Measurements from ENCODE around the gene TRIO. TPM values are rescaled to one million over a fixed set of nuclear protein-coding genes. Genes with fewer than 3 reads are reported as not detected.
A peak's percentile ranks its signal among the peaks of the same experiment; 100 is the strongest.
"Not testable (repeated sequence)": the region's sequence is repeated elsewhere in the genome, so short reads cannot be mapped to it uniquely, and the experiment has no call there.

Gene TRIO
- total RNA-seq = 148 TPM
- long read RNA-seq, partial matches to known transcripts = 25 of 40 reads
- long read RNA-seq, other reads (novel, unspliced or antisense) = 15 of 40 reads

GRCh38 chr5:14142827-14143545, at the start of gene TRIO:
Gene TRIO, plus strand, starts transcription at chr5:14143342. Its CDS starts 384 bp downstream, at chr5:14143726.
- ATAC-seq (peak; percentile 87), DNase-seq (peak; percentile 94)
- Histone ChIP-seq H3K4me1 (peaks cover 35% of the 10 kb centered on the region), H3K36me3 (no peaks in the 10 kb centered on the region), H3K9me3 (no peaks in the 10 kb centered on the region), H3K27ac (peak within 1 kb of the TSS; percentile 88), H3K4me3 (peak within 1 kb of the TSS; percentile 79), H3K27me3 (no peaks in the 10 kb centered on the region)
- peak; percentile 55 for TF ChIP-seq CTCF (IDR thresholded peaks at IDR 0.05)
- intact Hi-C loops (cut with DNase I) = loop anchor here (10.0 kb wide), 1 partner anchor 102 kb away; no protein-coding TSS in a partner anchor

GRCh38 chr5:14097380-14097779, 45.8 kb upstream of the TRIO start:
- H3K27me3 ChIP-seq; DNase-seq; H3K27ac ChIP-seq; H3K36me3 ChIP-seq; H3K4me3 ChIP-seq; H3K4me1 ChIP-seq; H3K9me3 ChIP-seq; ATAC-seq; intact Hi-C loops (cut with DNase I): not testable (repeated sequence)

DNA sequence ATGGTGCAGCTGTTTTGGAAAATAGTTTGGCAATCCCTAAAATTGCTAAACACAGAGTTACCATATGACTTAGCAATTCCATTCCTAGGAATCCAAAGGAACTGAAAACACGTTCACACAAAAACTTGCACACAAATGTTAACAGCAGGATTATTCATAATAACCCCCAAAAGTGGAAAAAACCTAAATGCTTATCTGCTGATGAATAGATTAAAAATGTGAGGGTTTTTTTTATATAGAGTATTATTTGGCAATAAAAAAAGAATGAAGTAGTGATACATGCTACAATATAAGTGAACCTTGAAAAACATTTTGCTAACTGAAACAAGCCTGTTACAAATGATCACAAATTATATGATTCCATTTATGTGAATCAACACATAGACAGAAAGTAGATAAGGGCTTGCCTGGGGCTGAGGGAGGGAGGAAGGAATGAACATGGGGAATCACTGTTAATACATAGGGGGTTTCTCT, 45.1 kb upstream of the TRIO start:
- intact Hi-C loops (cut with DNase I) = no loop called here
- no peaks in the 10 kb centered on the region for H3K27me3 ChIP-seq
- H3K27ac ChIP-seq = no peak overlapping the region
- ATAC-seq (no peak), DNase-seq (no peak)
- no peaks in the 10 kb centered on the region for H3K9me3 ChIP-seq
- no peaks in the 10 kb centered on the region for H3K4me1 ChIP-seq
- TF ChIP-seq CTCF (IDR thresholded peaks at IDR 0.05) = no peak
- no peaks in the 10 kb centered on the region for H3K36me3 ChIP-seq
- no peak overlapping the region for H3K4me3 ChIP-seq

- TF ChIP-seq CTCF (IDR thresholded peaks at IDR 0.05) = no peak
- Histone ChIP-seq H3K4me1 (no peaks in the 10 kb centered on the region), H3K36me3 (no peaks in the 10 kb centered on the region), H3K9me3 (no peaks in the 10 kb centered on the region), H3K27ac (no peak overlapping the region), H3K4me3 (no peak overlapping the region), H3K27me3 (no peaks in the 10 kb centered on the region)
- ATAC-seq = no peak
- intact Hi-C loops (cut with DNase I) = no loop called here
- DNase-seq = no peak
Observed at GRCh38 chr5:14100281-14100680, 42.9 kb upstream of the TRIO start.

DNA sequence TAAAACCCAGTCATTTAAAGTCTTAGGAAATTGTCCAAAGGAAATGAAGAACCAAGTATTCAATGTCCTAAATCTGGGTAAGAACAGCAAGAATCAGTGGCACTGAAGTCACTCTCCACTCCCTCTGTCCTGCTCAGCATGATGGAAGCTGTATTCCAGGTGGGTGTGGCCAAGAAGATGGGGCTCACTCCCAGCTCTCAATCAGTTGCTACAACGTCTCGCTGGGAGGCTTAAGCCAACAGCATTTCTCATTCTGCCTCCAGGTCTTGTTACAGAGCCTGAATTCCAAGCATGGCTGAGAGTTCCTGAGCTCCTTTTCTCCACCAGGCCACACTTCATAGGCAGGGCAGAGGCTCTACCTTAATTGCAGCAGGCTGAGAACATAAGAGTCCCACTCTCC, 41.2 kb upstream of the TRIO start:
- H3K4me3 ChIP-seq = no peak overlapping the region
- TF ChIP-seq CTCF (IDR thresholded peaks at IDR 0.05) = no peak
- intact Hi-C loops (cut with DNase I) = no loop called here
- no peak for ATAC-seq
- no peaks in the 10 kb centered on the region for H3K9me3 ChIP-seq
- H3K27ac ChIP-seq = no peak overlapping the region
- H3K4me1 ChIP-seq = no peaks in the 10 kb centered on the region
- DNase-seq = no peak
- H3K27me3 ChIP-seq = no peaks in the 10 kb centered on the region
- no peaks in the 10 kb centered on the region for H3K36me3 ChIP-seq

GRCh38 chr5:14102666-14103065, 40.5 kb upstream of the TRIO start:
- DNase-seq = no peak
- Histone ChIP-seq H3K4me1 (no peaks in the 10 kb centered on the region), H3K9me3 (no peaks in the 10 kb centered on the region), H3K27me3 (no peaks in the 10 kb centered on the region), H3K4me3 (no peak overlapping the region), H3K27ac (no peak overlapping the region), H3K36me3 (no peaks in the 10 kb centered on the region)
- intact Hi-C loops (cut with DNase I) = no loop called here
- no peak for ATAC-seq
- no peak for TF ChIP-seq CTCF (IDR thresholded peaks at IDR 0.05)

Data from upper lobe of right lung (tissue), 1 donor.